ENCODE results near the gene SLC2A9.

The SLC2A9 gene

GRCh38 chr4:10025230-10025806, 4.0 kb upstream of the SLC2A9 start:
- Histone ChIP-seq H3K9ac (ENCODE audit: low read depth, low read length) (no peak overlapping the region), H3K4me3 (ENCODE audit: low read depth, low read length) (no peak overlapping the region), H3K27me3 (ENCODE audit: control insufficient read depth, insufficient read depth, low read length) (peaks cover 1% of the 10 kb centered on the region), H3K4me1 (ENCODE audit: control insufficient read depth, insufficient read depth, low read length) (no peaks in the 10 kb centered on the region), H3K9me3 (ENCODE audit: control insufficient read depth, insufficient read depth, low read length) (no peaks in the 10 kb centered on the region), H3K36me3 (ENCODE audit: control insufficient read depth, insufficient read depth, low read length) (no peaks in the 10 kb centered on the region)

GRCh38 chr4:10024303-10024702, 3.0 kb upstream of the SLC2A9 start:
- H3K9ac ChIP-seq (ENCODE audit: low read depth, low read length): no peak overlapping the region
- H3K4me1 ChIP-seq (ENCODE audit: control insufficient read depth, insufficient read depth, low read length): peaks cover under 1% of the 10 kb centered on the region
- H3K4me3 ChIP-seq (ENCODE audit: low read depth, low read length): no peak overlapping the region
- peaks cover 12% of the 10 kb centered on the region for H3K27me3 ChIP-seq (ENCODE audit: control insufficient read depth, insufficient read depth, low read length)
- H3K36me3 ChIP-seq (ENCODE audit: control insufficient read depth, insufficient read depth, low read length): no peaks in the 10 kb centered on the region
- no peaks in the 10 kb centered on the region for H3K9me3 ChIP-seq (ENCODE audit: control insufficient read depth, insufficient read depth, low read length)

GRCh38 chr4:10023806-10024205, 2.5 kb upstream of the SLC2A9 start:
- no peak overlapping the region for H3K9ac ChIP-seq (ENCODE audit: low read depth, low read length)
- H3K36me3 ChIP-seq (ENCODE audit: control insufficient read depth, insufficient read depth, low read length): no peaks in the 10 kb centered on the region
- peaks cover 13% of the 10 kb centered on the region for H3K27me3 ChIP-seq (ENCODE audit: control insufficient read depth, insufficient read depth, low read length)
- no peak overlapping the region for H3K4me3 ChIP-seq (ENCODE audit: low read depth, low read length)
- no peaks in the 10 kb centered on the region for H3K9me3 ChIP-seq (ENCODE audit: control insufficient read depth, insufficient read depth, low read length)
- peaks cover 3% of the 10 kb centered on the region for H3K4me1 ChIP-seq (ENCODE audit: control insufficient read depth, insufficient read depth, low read length)

GRCh38 chr4:10023050-10023419, 1.7 kb upstream of the SLC2A9 start:
- Histone ChIP-seq H3K27me3 (ENCODE audit: control insufficient read depth, insufficient read depth, low read length) (peaks cover 13% of the 10 kb centered on the region), H3K36me3 (ENCODE audit: control insufficient read depth, insufficient read depth, low read length) (no peaks in the 10 kb centered on the region), H3K9me3 (ENCODE audit: control insufficient read depth, insufficient read depth, low read length) (no peaks in the 10 kb centered on the region), H3K4me3 (ENCODE audit: low read depth, low read length) (no peak overlapping the region), H3K9ac (ENCODE audit: low read depth, low read length) (no peak overlapping the region), H3K4me1 (ENCODE audit: control insufficient read depth, insufficient read depth, low read length) (peaks cover 3% of the 10 kb centered on the region)

GRCh38 chr4:10022346-10023049, 1.2 kb upstream of the SLC2A9 start:
- Histone ChIP-seq H3K4me1 (ENCODE audit: control insufficient read depth, insufficient read depth, low read length) (peaks cover 3% of the 10 kb centered on the region), H3K4me3 (ENCODE audit: low read depth, low read length) (no peak overlapping the region), H3K9me3 (ENCODE audit: control insufficient read depth, insufficient read depth, low read length) (no peaks in the 10 kb centered on the region), H3K9ac (ENCODE audit: low read depth, low read length) (no peak overlapping the region), H3K36me3 (ENCODE audit: control insufficient read depth, insufficient read depth, low read length) (no peaks in the 10 kb centered on the region), H3K27me3 (ENCODE audit: control insufficient read depth, insufficient read depth, low read length) (peaks cover 13% of the 10 kb centered on the region)

- Histone ChIP-seq H3K9me3 (ENCODE audit: control insufficient read depth, insufficient read depth, low read length) (no peaks in the 10 kb centered on the region), H3K4me1 (ENCODE audit: control insufficient read depth, insufficient read depth, low read length) (peaks cover 3% of the 10 kb centered on the region), H3K27me3 (ENCODE audit: control insufficient read depth, insufficient read depth, low read length) (peaks cover 13% of the 10 kb centered on the region), H3K9ac (ENCODE audit: low read depth, low read length) (no peak overlapping the region), H3K4me3 (ENCODE audit: low read depth, low read length) (no peak overlapping the region), H3K36me3 (ENCODE audit: control insufficient read depth, insufficient read depth, low read length) (no peaks in the 10 kb centered on the region)
Measured at GRCh38 chr4:10021653-10022023, 341 bp upstream of the SLC2A9 start.

- peaks cover 3% of the 10 kb centered on the region for H3K4me1 ChIP-seq (ENCODE audit: control insufficient read depth, insufficient read depth, low read length)
- H3K9me3 ChIP-seq (ENCODE audit: control insufficient read depth, insufficient read depth, low read length): no peaks in the 10 kb centered on the region
- H3K27me3 ChIP-seq (ENCODE audit: control insufficient read depth, insufficient read depth, low read length): peaks cover 13% of the 10 kb centered on the region
- no peaks in the 10 kb centered on the region for H3K36me3 ChIP-seq (ENCODE audit: control insufficient read depth, insufficient read depth, low read length)
- no peak overlapping the region for H3K4me3 ChIP-seq (ENCODE audit: low read depth, low read length)
- no peak overlapping the region for H3K9ac ChIP-seq (ENCODE audit: low read depth, low read length)
Measured at GRCh38 chr4:10020106-10020505, 1.2 kb downstream of the SLC2A9 start.

GRCh38 chr4:10019521-10020051, 1.7 kb downstream of the SLC2A9 start:
- no peaks in the 10 kb centered on the region for H3K9me3 ChIP-seq (ENCODE audit: control insufficient read depth, insufficient read depth, low read length)
- no peaks in the 10 kb centered on the region for H3K36me3 ChIP-seq (ENCODE audit: control insufficient read depth, insufficient read depth, low read length)
- peaks cover 3% of the 10 kb centered on the region for H3K4me1 ChIP-seq (ENCODE audit: control insufficient read depth, insufficient read depth, low read length)
- peak overlapping the region; percentile 69 for H3K4me3 ChIP-seq (ENCODE audit: low read depth, low read length)
- H3K27me3 ChIP-seq (ENCODE audit: control insufficient read depth, insufficient read depth, low read length): peaks cover 13% of the 10 kb centered on the region
- no peak overlapping the region for H3K9ac ChIP-seq (ENCODE audit: low read depth, low read length)

- peak overlapping the region; percentile 69 for H3K4me3 ChIP-seq (ENCODE audit: low read depth, low read length)
- no peaks in the 10 kb centered on the region for H3K9me3 ChIP-seq (ENCODE audit: control insufficient read depth, insufficient read depth, low read length)
- peaks cover 3% of the 10 kb centered on the region for H3K4me1 ChIP-seq (ENCODE audit: control insufficient read depth, insufficient read depth, low read length)
- H3K27me3 ChIP-seq (ENCODE audit: control insufficient read depth, insufficient read depth, low read length): peaks cover 13% of the 10 kb centered on the region
- H3K9ac ChIP-seq (ENCODE audit: low read depth, low read length): peak overlapping the region; percentile 81
- no peaks in the 10 kb centered on the region for H3K36me3 ChIP-seq (ENCODE audit: control insufficient read depth, insufficient read depth, low read length)
Measured at GRCh38 chr4:10018818-10019461, 2.4 kb downstream of the SLC2A9 start.

- Histone ChIP-seq H3K4me1 (ENCODE audit: control insufficient read depth, insufficient read depth, low read length) (peaks cover 3% of the 10 kb centered on the region), H3K36me3 (ENCODE audit: control insufficient read depth, insufficient read depth, low read length) (no peaks in the 10 kb centered on the region), H3K4me3 (ENCODE audit: low read depth, low read length) (no peak overlapping the region), H3K9me3 (ENCODE audit: control insufficient read depth, insufficient read depth, low read length) (no peaks in the 10 kb centered on the region), H3K27me3 (ENCODE audit: control insufficient read depth, insufficient read depth, low read length) (peaks cover 13% of the 10 kb centered on the region), H3K9ac (ENCODE audit: low read depth, low read length) (no peak overlapping the region)
Measured at GRCh38 chr4:10017037-10017893, 4.0 kb downstream of the SLC2A9 start.

- peaks cover 3% of the 10 kb centered on the region for H3K4me1 ChIP-seq (ENCODE audit: control insufficient read depth, insufficient read depth, low read length)
- H3K9me3 ChIP-seq (ENCODE audit: control insufficient read depth, insufficient read depth, low read length): no peaks in the 10 kb centered on the region
- no peak overlapping the region for H3K9ac ChIP-seq (ENCODE audit: low read depth, low read length)
- H3K27me3 ChIP-seq (ENCODE audit: control insufficient read depth, insufficient read depth, low read length): peaks cover 13% of the 10 kb centered on the region
- no peak overlapping the region for H3K4me3 ChIP-seq (ENCODE audit: low read depth, low read length)
- H3K36me3 ChIP-seq (ENCODE audit: control insufficient read depth, insufficient read depth, low read length): no peaks in the 10 kb centered on the region
Measured at GRCh38 chr4:10016169-10016568, 5.1 kb downstream of the SLC2A9 start.

Measured in iPS-15b (cell line).